Naive thymus-derived CD8-positive, alpha-beta T cell (primary cell): Measurements from ENCODE around the gene TNFRSF11A. TPM values are rescaled to one million over a fixed set of nuclear protein-coding genes. Genes with fewer than 3 reads are reported as not detected.

Source experiments
- ATAC-seq, 2 donors: fragments of 150-1000 bp; cut with Tn5 transposase in 1 of 2; sonication (Bioruptor Pico), chemical (Tn5 transposase) in 1 of 2; 1 replicate in 1 of 2; 2 replicates in 1 of 2; pipeline ENCODE4 v1.10.0; 2021; ENCODE audit warnings: mild to moderate bottlenecking in 2 of 2, moderate library complexity in 2 of 2
- POLR2A ChIA-PET: fragments of 350-600 bp; sonication (Branson Sonifier 250); formaldehyde crosslinking; loops from one replicate; lab custom pipeline; 2021; ENCODE audit warnings: antibody characterized with exemption; lab: Charles Lee
- DNase-seq, 10 donors: peaks; one replicate each; pipeline versions ENCODE4 v3.0.0 to v3.0.0-alpha.2; 2020 to 2022
- H3K27ac Mint-ChIP-seq, 10 donors: one replicate each; pipeline ENCODE4 v1.8.0; 2020 to 2022; ENCODE audit warnings: mild to moderate bottlenecking in 10 of 10, mixed read lengths in 10 of 10, moderate library complexity in 4 of 10, inconsistent platforms in 1 of 10
- H3K27me3 Mint-ChIP-seq, 5 donors: one replicate each; pipeline ENCODE4 v1.8.0; 2021 to 2022; ENCODE audit warnings: mixed read lengths in 5 of 5
- H3K36me3 Mint-ChIP-seq, 3 donors: one replicate each; pipeline ENCODE4 v1.8.0; 2020 to 2022; ENCODE audit warnings: mixed read lengths in 3 of 3, mild to moderate bottlenecking in 2 of 3, inconsistent platforms in 1 of 3
- H3K4me1 Mint-ChIP-seq, 4 donors: one replicate each; pipeline ENCODE4 v1.8.0; 2021 to 2022; ENCODE audit warnings: mixed read lengths in 4 of 4
- H3K4me3 Mint-ChIP-seq, 10 donors: one replicate each; pipeline ENCODE4 v1.8.0; 2020 to 2022; ENCODE audit warnings: mild to moderate bottlenecking in 10 of 10, mixed read lengths in 10 of 10, moderate library complexity in 6 of 10, inconsistent platforms in 1 of 10
- H3K9me3 Mint-ChIP-seq, 9 donors: one replicate each; pipeline ENCODE4 v1.8.0; 2020 to 2022; ENCODE audit warnings: mixed read lengths in 9 of 9, mild to moderate bottlenecking in 3 of 9, inconsistent platforms in 1 of 9, moderate library complexity in 1 of 9
- polyA plus RNA-seq, 3 donors: library from polyadenylated mRNA; unstranded; fragments of 300-500 nt; fragmentation: Illumina TruSeq; gene quantifications; one replicate each; pipeline ENCODE4 v1.2.3, GENCODE V29; 2021
- total RNA-seq, 8 experiments: library from RNA in 2 of 8; stranded (reverse) in 2 of 8; gene quantifications; one replicate each; pipeline ENCODE4 v1.2.3 and lab custom pipeline; 2021 to 2026

The TNFRSF11A gene
- total RNA-seq: under 1 TPM; 0.08 to 0.36 TPM
- not detected for polyA plus RNA-seq
- total RNA-seq (lab: John Stamatoyannopoulos, UW): 0 to 12.9 (median 2.2) reads per million in 6 experiments

DNA sequence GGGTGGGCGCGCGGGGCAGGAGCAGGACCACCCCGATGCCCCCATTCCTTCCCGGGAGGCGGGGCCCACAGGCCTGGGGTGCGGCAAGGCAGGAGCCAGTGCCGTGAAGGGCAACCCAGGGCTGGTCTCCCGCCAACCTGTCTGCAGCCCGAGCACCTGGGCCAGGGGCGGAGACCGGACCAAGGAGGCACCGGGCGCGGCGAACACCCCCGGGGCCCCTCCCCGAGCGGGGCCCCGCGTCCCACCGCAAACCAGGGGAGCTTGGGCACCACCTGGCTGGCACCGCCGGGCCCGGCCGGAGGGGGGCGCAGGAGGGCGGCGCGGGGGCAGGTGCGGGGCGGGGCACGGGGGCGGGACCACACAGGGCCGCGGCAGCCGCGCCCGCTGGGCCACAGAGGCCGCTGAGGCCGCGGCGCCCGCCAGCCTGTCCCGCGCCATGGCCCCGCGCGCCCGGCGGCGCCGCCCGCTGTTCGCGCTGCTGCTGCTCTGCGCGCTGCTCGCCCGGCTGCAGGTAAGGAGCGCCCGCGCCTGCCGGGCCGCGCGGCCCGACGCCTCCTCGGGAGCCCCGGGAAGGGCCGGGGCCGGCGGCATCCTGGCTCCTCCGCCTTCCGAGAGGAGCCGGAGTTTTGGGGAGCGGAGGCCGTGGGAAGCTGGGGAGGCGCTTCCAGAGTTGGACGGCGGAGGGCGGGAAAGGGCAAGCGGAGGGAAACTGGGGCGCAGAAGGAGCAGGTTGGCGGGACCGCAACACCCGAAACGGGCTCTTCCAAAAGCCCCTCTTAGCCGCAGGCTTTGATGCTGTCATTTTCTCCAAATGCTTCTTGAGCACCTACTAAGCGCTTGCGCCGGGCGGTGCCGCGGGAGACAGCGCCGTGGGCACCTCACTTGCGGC is at the start of gene TNFRSF11A:
Gene TNFRSF11A, plus strand, starts transcription at position 394 of the 889 bp plus-strand sequence. Its CDS starts 43 bp downstream, at position 437.
- Mint-ChIP-seq H3K9me3 (no peaks in the 10 kb centered on the region), H3K36me3 (peaks cover 0 to 2% (median 2%) of the 10 kb centered on the region in 3 donors), H3K27ac (peak within 1 kb of the TSS in 6 of 10 donors; percentile 7 to 82 (median 58)), H3K4me1 (peaks cover 14 to 40% (median 32%) of the 10 kb centered on the region in 4 donors), H3K27me3 (peaks cover 44 to 85% (median 64%) of the 10 kb centered on the region in 5 donors), H3K4me3 (peak within 1 kb of the TSS; percentile 71 to 89 (median 84))
- DNase-seq (peak; percentile 31 to 68 (median 56)), ATAC-seq (peak; percentile 82 to 84)
- POLR2A ChIA-PET: no interaction called here

DNA sequence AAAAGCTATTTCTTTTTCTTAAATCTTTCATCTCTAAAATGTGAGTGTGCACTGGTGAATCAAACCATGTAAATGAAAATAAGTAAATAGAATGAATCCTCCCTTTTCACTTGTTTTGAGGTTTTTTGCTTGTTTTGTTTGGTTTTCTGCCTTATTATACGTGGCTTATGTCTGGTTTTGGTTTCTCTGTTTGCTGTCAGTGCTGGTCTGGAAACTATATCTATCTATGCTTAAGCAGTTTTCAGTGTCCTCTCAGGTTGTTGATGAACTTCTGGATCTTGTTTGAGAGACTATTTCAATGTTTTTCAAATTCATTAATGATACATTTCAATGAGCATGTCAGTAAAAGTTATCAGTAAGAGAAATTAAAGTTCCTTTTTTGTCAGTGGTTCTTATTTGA is 48.1 kb upstream of the TNFRSF11A start:
- H3K4me3 Mint-ChIP-seq: no peak overlapping the region

DNA sequence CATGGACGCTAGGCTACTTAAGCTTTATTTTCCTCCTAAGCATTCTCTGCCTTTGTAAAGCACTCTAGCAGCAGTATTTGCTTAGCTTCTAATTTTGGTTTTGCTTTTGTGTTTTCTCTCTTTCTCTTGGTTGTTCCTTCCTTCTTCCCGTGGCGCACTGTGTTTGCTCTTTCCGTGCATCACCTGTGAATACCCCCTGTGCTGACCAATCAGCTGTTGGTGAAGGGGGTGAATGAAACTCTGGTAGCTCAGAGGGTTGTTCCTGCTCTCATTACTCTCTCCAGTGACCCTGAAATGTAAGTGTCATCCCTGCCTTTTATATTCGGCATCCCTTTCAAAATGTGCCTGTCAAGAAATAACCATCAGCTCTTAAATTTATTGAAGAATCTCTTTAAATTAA is 45.5 kb upstream of the TNFRSF11A start:
- no peak overlapping the region for H3K27ac Mint-ChIP-seq
- POLR2A ChIA-PET: no interaction called here
- H3K4me1 Mint-ChIP-seq: peaks cover 0 to 2% (median under 1%) of the 10 kb centered on the region in 4 donors
- H3K9me3 Mint-ChIP-seq: no peaks in the 10 kb centered on the region
- peaks cover 6 to 76% (median 24%) of the 10 kb centered on the region in 3 donors for H3K36me3 Mint-ChIP-seq
- H3K27me3 Mint-ChIP-seq: no peaks in the 10 kb centered on the region
- no peak overlapping the region for H3K4me3 Mint-ChIP-seq
- DNase-seq (no peak), ATAC-seq (no peak)

More for the DNA sequence above, 48.1 kb upstream of the TNFRSF11A start:
- Mint-ChIP-seq H3K4me1 (peaks cover 0 to 2% (median under 1%) of the 10 kb centered on the region in 4 donors), H3K36me3 (peaks cover 0 to 69% (median 10%) of the 10 kb centered on the region in 3 donors), H3K27me3 (no peaks in the 10 kb centered on the region), H3K27ac (peak overlapping the region in 2 of 10 donors; percentile 5 to 43), H3K9me3 (no peaks in the 10 kb centered on the region)
- POLR2A ChIA-PET: no interaction called here
- no peak for DNase-seq
- no peak for ATAC-seq

DNA sequence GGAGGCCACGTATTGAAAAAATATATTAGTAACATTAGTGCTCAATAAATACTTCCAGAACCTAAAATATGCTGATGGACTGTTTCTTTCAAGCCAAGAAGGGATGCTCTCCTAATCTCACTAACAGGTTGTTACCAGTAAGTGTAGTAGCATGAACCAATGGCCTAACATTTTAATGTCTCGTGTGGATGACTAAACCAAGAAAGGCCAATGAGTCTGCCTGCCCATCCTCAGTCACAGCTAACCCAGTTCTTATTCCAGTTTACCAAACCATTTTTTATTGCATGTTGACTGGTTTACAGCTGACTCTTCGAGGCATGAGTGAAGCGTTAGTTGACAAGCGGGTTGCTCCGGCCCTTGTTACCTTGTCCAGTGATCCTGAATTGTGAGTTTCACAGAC is 45.1 kb upstream of the TNFRSF11A start:
- DNase-seq: no peak
- POLR2A ChIA-PET: no interaction called here
- Mint-ChIP-seq H3K4me3 (no peak overlapping the region), H3K27me3 (no peaks in the 10 kb centered on the region), H3K27ac (no peak overlapping the region), H3K9me3 (no peaks in the 10 kb centered on the region), H3K4me1 (peaks cover 0 to 2% (median under 1%) of the 10 kb centered on the region in 4 donors), H3K36me3 (peaks cover 6 to 77% (median 26%) of the 10 kb centered on the region in 3 donors)
- no peak for ATAC-seq

DNA sequence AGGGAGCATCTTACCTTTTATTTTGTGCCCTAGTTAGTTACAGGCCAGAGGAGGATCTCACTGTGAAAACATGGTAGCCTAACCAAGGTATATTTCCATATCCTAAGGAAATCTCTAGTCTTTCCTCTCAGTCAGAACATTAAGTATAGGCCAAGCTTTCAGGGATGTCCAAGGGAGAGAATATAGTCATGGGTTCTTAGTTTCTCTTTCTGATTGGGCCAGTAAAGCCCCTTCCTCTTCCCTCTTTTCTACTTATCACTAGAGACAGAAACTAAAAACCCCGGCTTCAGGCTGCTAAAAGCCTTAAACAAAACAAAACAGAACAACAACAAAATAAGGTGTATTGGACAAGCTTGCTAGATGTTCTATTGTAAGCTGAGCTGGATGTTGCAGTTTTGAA is 44.3 kb upstream of the TNFRSF11A start:
- ATAC-seq: no peak
- no peak overlapping the region for H3K4me3 Mint-ChIP-seq
- POLR2A ChIA-PET: no interaction called here

GRCh38 chr18:62281684-62282083 is 43.4 kb upstream of the TNFRSF11A start:
- POLR2A ChIA-PET: no interaction called here
- Mint-ChIP-seq H3K9me3 (no peaks in the 10 kb centered on the region), H3K4me1 (peaks cover 0 to 2% (median under 1%) of the 10 kb centered on the region in 4 donors), H3K4me3 (no peak overlapping the region), H3K27me3 (no peaks in the 10 kb centered on the region), H3K27ac (no peak overlapping the region), H3K36me3 (peaks cover 6 to 79% (median 36%) of the 10 kb centered on the region in 3 donors)
- ATAC-seq: no peak
- DNase-seq: no peak

More for the DNA sequence above, 44.3 kb upstream of the TNFRSF11A start:
- peak overlapping the region in 3 of 10 donors; percentile 5 to 59 (median 57) for H3K27ac Mint-ChIP-seq
- no peaks in the 10 kb centered on the region for H3K27me3 Mint-ChIP-seq
- peaks cover 6 to 78% (median 31%) of the 10 kb centered on the region in 3 donors for H3K36me3 Mint-ChIP-seq
- no peak for DNase-seq
- H3K9me3 Mint-ChIP-seq: no peaks in the 10 kb centered on the region
- H3K4me1 Mint-ChIP-seq: peaks cover 0 to 2% (median under 1%) of the 10 kb centered on the region in 4 donors

GRCh38 chr18:62282188-62282629 is 42.9 kb upstream of the TNFRSF11A start:
- Mint-ChIP-seq H3K27ac (no peak overlapping the region), H3K4me3 (no peak overlapping the region), H3K4me1 (peaks cover 0 to 2% (median under 1%) of the 10 kb centered on the region in 4 donors), H3K9me3 (no peaks in the 10 kb centered on the region), H3K36me3 (peaks cover 6 to 76% (median 36%) of the 10 kb centered on the region in 3 donors), H3K27me3 (no peaks in the 10 kb centered on the region)
- ATAC-seq (no peak), DNase-seq (no peak)
- POLR2A ChIA-PET: no interaction called here

GRCh38 chr18:62284637-62285036 is 40.5 kb upstream of the TNFRSF11A start:
- no peak overlapping the region for H3K27ac Mint-ChIP-seq

DNA sequence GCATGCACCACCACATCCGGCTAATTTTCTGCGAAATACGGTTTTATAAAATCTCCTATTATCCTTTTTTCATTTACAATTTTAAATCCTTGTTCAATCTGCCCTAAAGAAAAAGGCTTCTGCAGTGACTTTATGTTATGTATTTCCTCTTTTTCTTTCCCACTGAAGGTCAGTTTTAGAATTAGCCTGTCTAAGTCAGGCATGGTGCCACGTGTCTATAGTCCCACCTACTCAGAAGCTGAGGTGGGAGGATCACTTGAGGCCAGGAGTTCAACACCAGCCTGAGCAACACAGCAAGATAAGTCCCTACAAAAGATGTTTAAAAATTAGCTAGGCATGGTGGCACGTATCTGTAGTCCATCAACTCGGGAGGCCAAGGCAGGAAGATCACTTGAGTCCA is 39.8 kb upstream of the TNFRSF11A start:
- no peak for ATAC-seq
- Mint-ChIP-seq H3K27me3 (no peaks in the 10 kb centered on the region), H3K36me3 (peaks cover 6 to 84% (median 44%) of the 10 kb centered on the region in 3 donors), H3K4me3 (no peak overlapping the region), H3K27ac (no peak overlapping the region), H3K4me1 (peaks cover 0 to 20% (median 0%) of the 10 kb centered on the region in 4 donors), H3K9me3 (no peaks in the 10 kb centered on the region)
- DNase-seq: no peak
- POLR2A ChIA-PET: no interaction called here

More at GRCh38 chr18:62284637-62285036, 40.5 kb upstream of the TNFRSF11A start:
- Mint-ChIP-seq H3K4me3 (no peak overlapping the region), H3K27me3 (no peaks in the 10 kb centered on the region), H3K9me3 (no peaks in the 10 kb centered on the region), H3K4me1 (peaks cover 0 to 20% (median under 1%) of the 10 kb centered on the region in 4 donors), H3K36me3 (peaks cover 6 to 85% (median 41%) of the 10 kb centered on the region in 3 donors)
- POLR2A ChIA-PET: no interaction called here
- ATAC-seq: no peak
- DNase-seq: no peak

- H3K9me3 Mint-ChIP-seq: no peaks in the 10 kb centered on the region
- no peaks in the 10 kb centered on the region for H3K27me3 Mint-ChIP-seq
- H3K36me3 Mint-ChIP-seq: peaks cover 6 to 73% (median 38%) of the 10 kb centered on the region in 3 donors
- peaks cover 0 to 18% (median 0%) of the 10 kb centered on the region in 4 donors for H3K4me1 Mint-ChIP-seq
- DNase-seq (no peak), ATAC-seq (no peak)
- H3K27ac Mint-ChIP-seq: peak overlapping the region in 2 of 10 donors; percentile 39 to 54
- POLR2A ChIA-PET: no interaction called here
- no peak overlapping the region for H3K4me3 Mint-ChIP-seq
These were observed 37.1 kb upstream of the TNFRSF11A start for GRCh38 chr18:62287781-62288664.

DNA sequence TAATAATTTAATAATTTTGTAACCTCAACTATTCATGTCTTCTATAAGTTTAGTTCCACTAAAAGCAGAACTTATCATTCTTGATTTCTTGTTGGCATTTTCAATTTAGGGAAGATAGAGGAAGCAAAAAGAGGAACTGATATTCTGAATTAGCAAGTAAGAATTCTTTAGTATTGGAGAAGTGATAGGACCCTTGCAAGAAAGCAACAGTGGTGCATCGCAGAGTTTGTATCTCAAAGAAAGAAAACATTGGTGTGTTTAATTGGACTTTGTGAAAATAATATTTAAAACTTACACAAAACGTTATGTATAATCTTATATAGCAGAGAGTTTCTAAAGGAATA is 36.5 kb upstream of the TNFRSF11A start:
- peaks cover 0 to 18% (median 0%) of the 10 kb centered on the region in 4 donors for H3K4me1 Mint-ChIP-seq
- DNase-seq (no peak), ATAC-seq (no peak)
- no peak overlapping the region for H3K4me3 Mint-ChIP-seq
- POLR2A ChIA-PET: no interaction called here
- H3K27me3 Mint-ChIP-seq: no peaks in the 10 kb centered on the region
- H3K9me3 Mint-ChIP-seq: no peaks in the 10 kb centered on the region
- peaks cover 0 to 67% (median 33%) of the 10 kb centered on the region in 3 donors for H3K36me3 Mint-ChIP-seq
- no peak overlapping the region for H3K27ac Mint-ChIP-seq

DNA sequence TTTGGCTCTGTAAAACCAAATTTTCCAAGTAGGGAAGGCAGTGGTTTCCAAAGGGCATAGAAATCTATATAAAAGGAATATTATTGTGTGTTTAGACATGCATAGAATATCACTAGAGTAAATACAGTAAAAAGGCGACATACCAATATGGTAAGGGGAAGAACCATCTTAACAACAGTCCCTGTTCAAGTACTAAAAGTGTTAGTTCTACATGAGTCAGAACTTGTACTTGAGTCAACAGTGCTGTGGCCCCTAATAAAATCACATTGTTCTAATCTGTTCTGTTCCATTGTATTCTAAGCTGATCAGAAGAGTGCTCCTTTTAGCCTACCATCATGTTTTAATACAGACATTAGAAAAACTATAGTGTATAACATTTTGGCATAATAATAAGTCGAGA is 36.1 kb upstream of the TNFRSF11A start:
- H3K27ac Mint-ChIP-seq: no peak overlapping the region
- POLR2A ChIA-PET: no interaction called here
- DNase-seq (no peak), ATAC-seq (no peak)
- peaks cover 0 to 18% (median 0%) of the 10 kb centered on the region in 4 donors for H3K4me1 Mint-ChIP-seq
- H3K9me3 Mint-ChIP-seq: no peaks in the 10 kb centered on the region
- H3K27me3 Mint-ChIP-seq: no peaks in the 10 kb centered on the region
- peaks cover 0 to 68% (median 34%) of the 10 kb centered on the region in 3 donors for H3K36me3 Mint-ChIP-seq
- no peak overlapping the region for H3K4me3 Mint-ChIP-seq
